HEK293T (cell line): ENCODE results near the gene ZNF365.

Experiments
- CTCF ChIA-PET: fragments of 350-600 bp; formaldehyde crosslinking; extraction: SDS; loops from one replicate; lab custom pipeline; 2021; ENCODE audit warnings: antibody characterized with exemption, inconsistent platforms; lab: Yijun Ruan, JAX
- POLR2A ChIA-PET: fragments of 350-600 bp; formaldehyde crosslinking; extraction: SDS; loops from one replicate; lab custom pipeline; 2020; ENCODE audit warnings: antibody characterized with exemption, inconsistent platforms; lab: Yijun Ruan, JAX
- DNase-seq: peaks from one replicate; pipeline ENCODE4 v3.0.0; 2012; ENCODE audit warnings: mixed read lengths; ENCODE audit errors: extremely low spot score
- ARNT ChIP-seq: fragments of 450-650 bp; IDR thresholded peaks from 2 replicates; pipeline ENCODE4 v1.6.1; 2017; ENCODE audit warnings: mild to moderate bottlenecking
- BHLHE40 ChIP-seq: fragments of 450-650 bp; IDR thresholded peaks from 2 replicates; pipeline ENCODE4 v1.6.1; 2016; ENCODE audit warnings: mild to moderate bottlenecking, moderate library complexity, borderline replicate concordance
- CTBP1 ChIP-seq: fragments of 450-650 bp; IDR thresholded peaks from 2 replicates; pipeline ENCODE4 v1.6.1; 2016; ENCODE audit warnings: borderline replicate concordance
- ELF4 ChIP-seq: fragments of 450-650 bp; IDR thresholded peaks from 2 replicates; pipeline ENCODE4 v1.6.1; 2017; ENCODE audit warnings: antibody characterized with exemption
- FOXA1 ChIP-seq: fragments of 450-650 bp; IDR thresholded peaks from 2 replicates; pipeline ENCODE4 v1.6.1; 2016; ENCODE audit warnings: mild to moderate bottlenecking
- FOXK2 ChIP-seq: fragments of 450-650 bp; IDR thresholded peaks from 2 replicates; pipeline ENCODE4 v1.6.1; 2016; ENCODE audit warnings: mild to moderate bottlenecking
- FOXM1 ChIP-seq: fragments of 450-650 bp; IDR thresholded peaks from 2 replicates; pipeline ENCODE4 v1.6.1; 2017; ENCODE audit warnings: mild to moderate bottlenecking, borderline replicate concordance
- HDGF ChIP-seq: fragments of 450-650 bp; IDR thresholded peaks from 2 replicates; pipeline ENCODE4 v1.6.1; 2017; ENCODE audit warnings: antibody characterized with exemption, borderline replicate concordance
- L3MBTL2 ChIP-seq: fragments of 450-650 bp; conservative IDR thresholded peaks from 2 replicates; pipeline ENCODE4 v1.6.1; 2016; ENCODE audit warnings: mild to moderate bottlenecking
- LEF1 ChIP-seq: fragments of 450-650 bp; IDR thresholded peaks from 2 replicates; pipeline ENCODE4 v1.6.1; 2017; ENCODE audit warnings: mild to moderate bottlenecking, borderline replicate concordance
- NFRKB ChIP-seq: fragments of 450-650 bp; IDR thresholded peaks from 2 replicates; pipeline ENCODE4 v1.6.1; 2016; ENCODE audit warnings: mild to moderate bottlenecking, moderate library complexity
- PKNOX1 ChIP-seq: fragments of 450-650 bp; IDR thresholded peaks from 2 replicates; pipeline ENCODE4 v1.6.1; 2016
- SP1 ChIP-seq: fragments of 450-650 bp; IDR thresholded peaks from 2 replicates; pipeline ENCODE4 v1.6.1; 2017
- SUZ12 ChIP-seq: fragments of 450-650 bp; IDR thresholded peaks from 2 replicates; pipeline ENCODE4 v1.6.1; 2016; ENCODE audit warnings: mild to moderate bottlenecking
- TARDBP ChIP-seq: fragments of 450-650 bp; IDR thresholded peaks from 2 replicates; pipeline ENCODE4 v1.6.1; 2016
- ZNF384 ChIP-seq: fragments of 450-650 bp; IDR thresholded peaks from 2 replicates; pipeline ENCODE4 v1.6.1; 2016

The ZNF365 gene

GRCh38 chr10:62333135-62333889 is 40.9 kb upstream of the ZNF365 start:
- POLR2A ChIA-PET: no interaction called here
- no peak for TF ChIP-seq FOXK2
- no peak for TF ChIP-seq CTBP1
- TF ChIP-seq FOXA1: no peak
- TF ChIP-seq ZNF384: no peak
- TF ChIP-seq NFRKB: no peak
- TF ChIP-seq HDGF: no peak
- no peak for TF ChIP-seq SUZ12
- TF ChIP-seq TARDBP: no peak
- CTCF ChIA-PET: interaction anchor here (1.2 kb wide), 1 partner anchor 295 kb away, joined by 3 read pairs; no protein-coding TSS in a partner anchor

GRCh38 chr10:62333988-62334682 is 40.0 kb upstream of the ZNF365 start:
- POLR2A ChIA-PET: no interaction called here
- CTCF ChIA-PET: interaction anchor here (1.2 kb wide), 1 partner anchor 296 kb away, joined by 3 read pairs; no protein-coding TSS in a partner anchor
- TF ChIP-seq CTBP1 (no peak), ARNT (no peak), FOXA1 (no peak), HDGF (no peak), FOXK2 (no peak)

More at GRCh38 chr10:62333135-62333889, 40.9 kb upstream of the ZNF365 start:
- no peak for DNase-seq

GRCh38 chr10:62335326-62335725 is 38.8 kb upstream of the ZNF365 start:
- ChIA-PET POLR2A (no interaction called here), CTCF (no interaction called here)
- DNase-seq: no peak
- TF ChIP-seq L3MBTL2: no peak
- TF ChIP-seq PKNOX1: no peak
- no peak for TF ChIP-seq ELF4
- no peak for TF ChIP-seq ARNT
- TF ChIP-seq ZNF384: no peak
- no peak for TF ChIP-seq FOXM1
- TF ChIP-seq NFRKB: no peak
- TF ChIP-seq FOXK2: no peak
- no peak for TF ChIP-seq SUZ12
- no peak for TF ChIP-seq FOXA1
- no peak for TF ChIP-seq CTBP1
- TF ChIP-seq SP1: no peak
- TF ChIP-seq TARDBP: no peak
- TF ChIP-seq LEF1: no peak
- TF ChIP-seq HDGF: no peak

More at GRCh38 chr10:62333988-62334682, 40.0 kb upstream of the ZNF365 start:
- DNase-seq: no peak

GRCh38 chr10:62336404-62336803 is 37.8 kb upstream of the ZNF365 start:
- ChIA-PET POLR2A (no interaction called here), CTCF (no interaction called here)
- DNase-seq: no peak
- TF ChIP-seq BHLHE40 (no peak), CTBP1 (no peak), ZNF384 (no peak), ELF4 (no peak), SP1 (no peak), ARNT (no peak), FOXA1 (no peak), SUZ12 (no peak), HDGF (no peak), FOXM1 (no peak), L3MBTL2 (no peak), FOXK2 (no peak), LEF1 (no peak)

- no peak for TF ChIP-seq SUZ12
- TF ChIP-seq HDGF: no peak
- TF ChIP-seq ZNF384: no peak
- TF ChIP-seq PKNOX1: no peak
- no peak for TF ChIP-seq BHLHE40
- TF ChIP-seq CTBP1: no peak
- TF ChIP-seq FOXA1: no peak
- no peak for TF ChIP-seq TARDBP
- no peak for TF ChIP-seq L3MBTL2
- no peak for TF ChIP-seq ARNT
- TF ChIP-seq FOXM1: no peak
- no peak for TF ChIP-seq NFRKB
- TF ChIP-seq LEF1: no peak
- no peak for TF ChIP-seq FOXK2
- no peak for TF ChIP-seq ELF4
- no peak for DNase-seq
- ChIA-PET CTCF (no interaction called here), POLR2A (no interaction called here)
These were observed 32.8 kb upstream of the ZNF365 start for GRCh38 chr10:62341419-62341818.

- TF ChIP-seq SUZ12: no peak
- no peak for DNase-seq
- ChIA-PET CTCF (no interaction called here), POLR2A (no interaction called here)
These were observed 31.2 kb upstream of the ZNF365 start for GRCh38 chr10:62343000-62343399.

GRCh38 chr10:62348029-62348428 is 26.1 kb upstream of the ZNF365 start:
- no peak for DNase-seq
- TF ChIP-seq PKNOX1: no peak
- no peak for TF ChIP-seq TARDBP
- TF ChIP-seq NFRKB: no peak
- no peak for TF ChIP-seq L3MBTL2
- no peak for TF ChIP-seq FOXA1
- no peak for TF ChIP-seq ELF4
- TF ChIP-seq LEF1: no peak
- no peak for TF ChIP-seq SP1
- TF ChIP-seq BHLHE40: no peak
- CTCF ChIA-PET: no interaction called here
- POLR2A ChIA-PET: no interaction called here
